GM23338 (cell line): ENCODE results near the gene SLC2A1. TPM values are rescaled to one million over a fixed set of nuclear protein-coding genes. Genes with fewer than 3 reads are reported as not detected.

ENCODE experiments used
- CREB1 ChIP-seq: fragments of 250-450 bp; sonication (Bioruptor Pico); IDR thresholded peaks from 2 replicates; pipeline ENCODE4 v1.5.0; 2020; ENCODE audit warnings: low read depth, mild to moderate bottlenecking, moderate library complexity
- EZH2 ChIP-seq: fragments of 200-600 bp; sonication (generic); IDR thresholded peaks from one replicate; pipeline ENCODE4 v1.8.0; 2017; ENCODE audit warnings: antibody characterized with exemption, mild to moderate bottlenecking, low read depth; ENCODE audit not compliant: unreplicated experiment
- EZH2phosphoT487 ChIP-seq: fragments of 200-600 bp; sonication (generic); IDR thresholded peaks from one replicate; pipeline ENCODE4 v1.8.1; 2018; ENCODE audit warnings: antibody characterized with exemption; ENCODE audit not compliant: unreplicated experiment
- NANOG ChIP-seq: IDR thresholded peaks from 2 replicates; pipeline ENCODE4 v1.6.1; 2016; ENCODE audit warnings: antibody characterized with exemption, borderline replicate concordance
- STAT1 ChIP-seq: IDR thresholded peaks from one replicate; pipeline ENCODE4 v1.6.1; 2016; ENCODE audit warnings: antibody characterized with exemption; ENCODE audit not compliant: unreplicated experiment
- ZNF114 ChIP-seq: fragments of 250-450 bp; sonication (Bioruptor Pico); IDR thresholded peaks from 2 replicates; pipeline ENCODE4 v1.5.0; 2020; ENCODE audit warnings: mild to moderate bottlenecking, moderate library complexity
- ZNF331 ChIP-seq: fragments of 250-450 bp; sonication (Bioruptor Pico); IDR thresholded peaks from 2 replicates; pipeline ENCODE4 v1.5.0; 2020; ENCODE audit warnings: low read depth, mild to moderate bottlenecking, moderate library complexity
- polyA plus RNA-seq: library from polyadenylated mRNA; unstranded; fragments of >200 nt; fragmentation: Nextera tagmentation; extraction: Ambion mirVana; gene quantifications from 2 replicates; pipeline ENCODE4 v1.2.1, GENCODE V29; 2016
- total RNA-seq: library from RNA; depleted of rRNA; stranded (reverse); fragments of >200 nt; shearing (Covaris generic); gene quantifications from 2 replicates; pipeline ENCODE4 v1.2.3, GENCODE V29; 2014
- TF ChIP-seq, protein P1 (sequence below): fragments of 250-450 bp; sonication (Bioruptor Pico); IDR thresholded peaks from 2 replicates; pipeline ENCODE4 v1.5.0; 2020; ENCODE audit warnings: mild to moderate bottlenecking, moderate library complexity
- TF ChIP-seq, protein P2 (sequence below), 2 experiments: fragments of 200-600 bp in 1 of 2; sonication (generic) in 1 of 2; conservative IDR thresholded peaks; 2 replicates each; pipeline versions ENCODE4 v1.5.1 to v1.6.1; 2016 to 2017; ENCODE audit warnings: antibody characterized with exemption in 2 of 2, low read depth in 2 of 2, mild to moderate bottlenecking in 2 of 2, moderate library complexity in 1 of 2

SLC2A1 gene
- total and polyA plus RNA-seq, 2 experiments from 2014 or later: 66.1 to 305 TPM

DNA sequence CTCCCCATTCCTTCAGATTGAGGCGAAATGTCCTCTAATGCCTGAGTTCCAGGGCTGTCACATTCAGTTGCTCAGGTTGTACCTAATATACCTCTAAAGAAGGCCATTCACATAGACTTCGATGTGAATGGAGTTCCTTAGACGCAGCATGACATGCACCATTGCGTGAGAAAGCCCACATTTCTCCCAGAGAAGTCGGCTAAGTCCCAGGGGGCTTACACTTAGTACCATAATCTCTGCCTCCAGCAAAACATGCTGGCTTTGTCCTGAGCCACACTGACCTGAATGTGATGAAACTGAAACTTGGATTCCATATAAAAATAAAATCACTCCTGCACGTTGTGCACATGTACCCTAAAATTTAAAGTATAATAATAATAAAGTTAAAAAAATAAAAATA, 23.2 kb upstream of the SLC2A1 start (continued):
- TF ChIP-seq, protein P1, sequence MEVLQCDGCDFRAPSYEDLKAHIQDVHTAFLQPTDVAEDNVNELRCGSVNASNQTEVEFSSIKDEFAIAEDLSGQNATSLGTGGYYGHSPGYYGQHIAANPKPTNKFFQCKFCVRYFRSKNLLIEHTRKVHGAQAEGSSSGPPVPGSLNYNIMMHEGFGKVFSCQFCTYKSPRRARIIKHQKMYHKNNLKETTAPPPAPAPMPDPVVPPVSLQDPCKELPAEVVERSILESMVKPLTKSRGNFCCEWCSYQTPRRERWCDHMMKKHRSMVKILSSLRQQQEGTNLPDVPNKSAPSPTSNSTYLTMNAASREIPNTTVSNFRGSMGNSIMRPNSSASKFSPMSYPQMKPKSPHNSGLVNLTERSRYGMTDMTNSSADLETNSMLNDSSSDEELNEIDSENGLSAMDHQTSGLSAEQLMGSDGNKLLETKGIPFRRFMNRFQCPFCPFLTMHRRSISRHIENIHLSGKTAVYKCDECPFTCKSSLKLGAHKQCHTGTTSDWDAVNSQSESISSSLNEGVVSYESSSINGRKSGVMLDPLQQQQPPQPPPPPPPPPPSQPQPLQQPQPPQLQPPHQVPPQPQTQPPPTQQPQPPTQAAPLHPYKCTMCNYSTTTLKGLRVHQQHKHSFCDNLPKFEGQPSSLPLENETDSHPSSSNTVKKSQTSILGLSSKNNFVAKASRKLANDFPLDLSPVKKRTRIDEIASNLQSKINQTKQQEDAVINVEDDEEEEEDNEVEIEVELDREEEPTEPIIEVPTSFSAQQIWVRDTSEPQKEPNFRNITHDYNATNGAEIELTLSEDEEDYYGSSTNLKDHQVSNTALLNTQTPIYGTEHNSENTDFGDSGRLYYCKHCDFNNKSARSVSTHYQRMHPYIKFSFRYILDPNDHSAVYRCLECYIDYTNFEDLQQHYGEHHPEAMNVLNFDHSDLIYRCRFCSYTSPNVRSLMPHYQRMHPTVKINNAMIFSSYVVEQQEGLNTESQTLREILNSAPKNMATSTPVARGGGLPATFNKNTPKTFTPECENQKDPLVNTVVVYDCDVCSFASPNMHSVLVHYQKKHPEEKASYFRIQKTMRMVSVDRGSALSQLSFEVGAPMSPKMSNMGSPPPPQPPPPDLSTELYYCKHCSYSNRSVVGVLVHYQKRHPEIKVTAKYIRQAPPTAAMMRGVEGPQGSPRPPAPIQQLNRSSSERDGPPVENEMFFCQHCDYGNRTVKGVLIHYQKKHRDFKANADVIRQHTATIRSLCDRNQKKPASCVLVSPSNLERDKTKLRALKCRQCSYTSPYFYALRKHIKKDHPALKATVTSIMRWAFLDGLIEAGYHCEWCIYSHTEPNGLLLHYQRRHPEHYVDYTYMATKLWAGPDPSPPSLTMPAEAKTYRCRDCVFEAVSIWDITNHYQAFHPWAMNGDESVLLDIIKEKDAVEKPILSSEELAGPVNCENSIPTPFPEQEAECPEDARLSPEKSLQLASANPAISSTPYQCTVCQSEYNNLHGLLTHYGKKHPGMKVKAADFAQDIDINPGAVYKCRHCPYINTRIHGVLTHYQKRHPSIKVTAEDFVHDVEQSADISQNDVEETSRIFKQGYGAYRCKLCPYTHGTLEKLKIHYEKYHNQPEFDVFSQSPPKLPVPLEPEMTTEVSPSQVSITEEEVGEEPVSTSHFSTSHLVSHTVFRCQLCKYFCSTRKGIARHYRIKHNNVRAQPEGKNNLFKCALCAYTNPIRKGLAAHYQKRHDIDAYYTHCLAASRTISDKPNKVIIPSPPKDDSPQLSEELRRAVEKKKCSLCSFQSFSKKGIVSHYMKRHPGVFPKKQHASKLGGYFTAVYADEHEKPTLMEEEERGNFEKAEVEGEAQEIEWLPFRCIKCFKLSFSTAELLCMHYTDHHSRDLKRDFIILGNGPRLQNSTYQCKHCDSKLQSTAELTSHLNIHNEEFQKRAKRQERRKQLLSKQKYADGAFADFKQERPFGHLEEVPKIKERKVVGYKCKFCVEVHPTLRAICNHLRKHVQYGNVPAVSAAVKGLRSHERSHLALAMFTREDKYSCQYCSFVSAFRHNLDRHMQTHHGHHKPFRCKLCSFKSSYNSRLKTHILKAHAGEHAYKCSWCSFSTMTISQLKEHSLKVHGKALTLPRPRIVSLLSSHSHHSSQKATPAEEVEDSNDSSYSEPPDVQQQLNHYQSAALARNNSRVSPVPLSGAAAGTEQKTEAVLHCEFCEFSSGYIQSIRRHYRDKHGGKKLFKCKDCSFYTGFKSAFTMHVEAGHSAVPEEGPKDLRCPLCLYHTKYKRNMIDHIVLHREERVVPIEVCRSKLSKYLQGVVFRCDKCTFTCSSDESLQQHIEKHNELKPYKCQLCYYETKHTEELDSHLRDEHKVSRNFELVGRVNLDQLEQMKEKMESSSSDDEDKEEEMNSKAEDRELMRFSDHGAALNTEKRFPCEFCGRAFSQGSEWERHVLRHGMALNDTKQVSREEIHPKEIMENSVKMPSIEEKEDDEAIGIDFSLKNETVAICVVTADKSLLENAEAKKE: no peak
- TF ChIP-seq EZH2phosphoT487 (no peak), EZH2 (no peak), ZNF114 (no peak), STAT1 (no peak), NANOG (no peak), ZNF331 (CRISPR knock-in tag) (no peak), CREB1 (CRISPR knock-in tag) (no peak)
- TF ChIP-seq, protein P2, sequence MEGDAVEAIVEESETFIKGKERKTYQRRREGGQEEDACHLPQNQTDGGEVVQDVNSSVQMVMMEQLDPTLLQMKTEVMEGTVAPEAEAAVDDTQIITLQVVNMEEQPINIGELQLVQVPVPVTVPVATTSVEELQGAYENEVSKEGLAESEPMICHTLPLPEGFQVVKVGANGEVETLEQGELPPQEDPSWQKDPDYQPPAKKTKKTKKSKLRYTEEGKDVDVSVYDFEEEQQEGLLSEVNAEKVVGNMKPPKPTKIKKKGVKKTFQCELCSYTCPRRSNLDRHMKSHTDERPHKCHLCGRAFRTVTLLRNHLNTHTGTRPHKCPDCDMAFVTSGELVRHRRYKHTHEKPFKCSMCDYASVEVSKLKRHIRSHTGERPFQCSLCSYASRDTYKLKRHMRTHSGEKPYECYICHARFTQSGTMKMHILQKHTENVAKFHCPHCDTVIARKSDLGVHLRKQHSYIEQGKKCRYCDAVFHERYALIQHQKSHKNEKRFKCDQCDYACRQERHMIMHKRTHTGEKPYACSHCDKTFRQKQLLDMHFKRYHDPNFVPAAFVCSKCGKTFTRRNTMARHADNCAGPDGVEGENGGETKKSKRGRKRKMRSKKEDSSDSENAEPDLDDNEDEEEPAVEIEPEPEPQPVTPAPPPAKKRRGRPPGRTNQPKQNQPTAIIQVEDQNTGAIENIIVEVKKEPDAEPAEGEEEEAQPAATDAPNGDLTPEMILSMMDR (conservative IDR thresholded peaks at IDR 0.05; ENCODE audit: low read depth in 2 of 2): no peak
